T-helper 9 cell (primary cell): ENCODE results near the gene FRG1.
A peak's percentile ranks its signal among the peaks of the same experiment; 100 is the strongest.
"Not testable (repeated sequence)": the region's sequence is repeated elsewhere in the genome, so short reads cannot be mapped to it uniquely, and the experiment has no call there.

Source experiments
- DNase-seq: peaks from one replicate; pipeline ENCODE4 v3.0.0-alpha.2; 2020
- total RNA-seq, 2 donors: gene quantifications; one replicate each; lab custom pipeline; 2026; lab: John Stamatoyannopoulos, UW

The FRG1 gene
- total RNA-seq: 30.2 to 44.6 reads per million in 2 donors

- peak; percentile 98 for DNase-seq
Observed at GRCh38 chr4:189940178-189941004, at the start of gene FRG1. FRG1 (plus strand) TSS chr4:189940872; CDS start chr4:189941010, 138 bp downstream.

DNA sequence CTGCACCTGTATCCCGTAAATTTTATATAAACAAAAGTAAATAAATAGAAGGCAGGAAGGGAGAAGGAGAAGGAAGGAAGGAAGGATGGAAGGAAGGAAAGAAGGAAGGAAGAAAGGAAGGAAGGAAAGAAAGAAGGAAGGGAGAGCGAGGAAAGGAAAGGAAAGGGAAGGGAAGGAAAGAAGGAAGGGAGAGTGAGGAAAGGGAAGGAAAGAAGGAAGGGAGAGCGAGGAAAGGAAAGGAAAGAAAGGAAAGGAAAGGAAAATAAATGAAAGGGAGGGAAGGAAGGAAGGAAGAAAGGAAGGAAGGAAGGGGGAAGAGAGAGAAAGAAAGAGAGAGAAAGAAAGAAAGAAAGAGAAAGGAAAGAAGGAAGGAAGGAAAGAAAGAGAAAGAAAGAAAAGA is 43.0 kb upstream of the FRG1 start:
- DNase-seq: no peak

DNA sequence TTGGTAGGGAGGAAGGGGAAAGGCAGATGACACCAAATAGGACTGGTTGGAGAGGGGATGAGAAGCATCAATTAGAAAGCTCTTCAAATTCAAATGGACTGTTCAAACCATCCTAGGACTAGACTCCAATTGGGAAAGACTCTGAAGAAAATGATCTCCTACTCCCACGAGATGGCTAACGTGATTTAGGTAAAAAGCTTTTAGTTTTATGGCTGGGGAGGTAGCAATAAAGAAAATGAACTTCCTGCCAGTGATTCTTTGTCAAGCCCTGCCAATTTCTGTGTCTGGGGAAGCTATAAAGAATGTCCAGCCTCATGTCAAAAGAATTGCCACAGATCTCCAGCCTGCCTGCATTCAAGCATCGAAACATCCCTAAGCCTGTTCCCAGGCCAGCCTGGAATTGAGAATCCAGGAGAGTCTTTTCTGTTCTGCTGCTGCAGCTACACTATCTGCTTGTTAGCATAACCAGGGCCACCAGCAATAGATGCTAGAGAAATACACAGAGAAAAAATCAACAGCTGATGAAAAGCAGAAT is 41.1 kb upstream of the FRG1 start:
- DNase-seq: not testable (repeated sequence)

DNA sequence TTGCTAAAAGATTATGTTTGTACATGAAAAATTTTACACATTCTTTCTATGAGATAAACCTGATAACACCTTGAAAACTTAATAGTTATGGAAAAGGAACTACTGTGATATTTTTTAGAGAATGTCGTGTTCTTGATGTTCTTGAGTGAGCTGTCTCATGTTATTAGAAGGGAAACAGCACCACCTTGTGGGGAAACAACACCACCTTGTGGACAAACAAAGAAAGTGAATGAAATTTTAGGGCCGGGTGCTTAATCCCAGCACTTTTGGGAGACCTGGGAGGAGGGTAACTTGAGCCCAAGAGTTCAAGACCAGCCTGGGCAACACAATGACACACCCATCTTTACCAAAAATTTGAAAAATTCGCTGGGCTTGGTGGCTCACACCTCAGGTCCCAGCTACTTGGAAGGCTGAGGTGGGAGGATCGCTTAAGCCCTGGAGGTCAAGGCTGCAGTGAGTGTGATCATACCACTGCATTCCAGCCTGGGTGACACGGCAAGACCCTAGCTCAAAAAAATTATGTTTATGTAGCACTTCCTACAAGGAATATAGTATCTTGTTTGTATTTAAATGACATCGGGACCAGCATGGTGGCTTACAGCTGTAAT is 36.1 kb upstream of the FRG1 start:
- DNase-seq: peak; percentile 26

DNA sequence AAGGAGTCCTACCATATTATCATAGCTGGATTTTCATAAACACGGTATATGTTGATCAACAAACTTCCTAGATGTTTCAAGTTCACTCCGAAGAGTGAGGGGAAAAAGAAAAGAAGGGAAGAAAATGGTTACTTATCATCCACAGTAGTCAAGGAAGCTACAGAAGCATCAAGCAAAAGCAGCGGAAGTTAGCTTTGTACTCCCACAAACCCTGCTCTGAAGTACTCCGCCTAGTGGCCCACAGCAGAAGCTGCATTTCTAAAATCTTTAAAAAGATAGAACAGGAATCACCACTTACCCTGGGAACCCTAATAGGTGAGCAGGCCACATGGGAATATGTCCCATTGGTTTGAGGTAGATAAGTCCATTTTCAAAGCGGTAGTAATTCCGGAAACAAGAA is 28.5 kb upstream of the FRG1 start:
- DNase-seq: no peak

DNA sequence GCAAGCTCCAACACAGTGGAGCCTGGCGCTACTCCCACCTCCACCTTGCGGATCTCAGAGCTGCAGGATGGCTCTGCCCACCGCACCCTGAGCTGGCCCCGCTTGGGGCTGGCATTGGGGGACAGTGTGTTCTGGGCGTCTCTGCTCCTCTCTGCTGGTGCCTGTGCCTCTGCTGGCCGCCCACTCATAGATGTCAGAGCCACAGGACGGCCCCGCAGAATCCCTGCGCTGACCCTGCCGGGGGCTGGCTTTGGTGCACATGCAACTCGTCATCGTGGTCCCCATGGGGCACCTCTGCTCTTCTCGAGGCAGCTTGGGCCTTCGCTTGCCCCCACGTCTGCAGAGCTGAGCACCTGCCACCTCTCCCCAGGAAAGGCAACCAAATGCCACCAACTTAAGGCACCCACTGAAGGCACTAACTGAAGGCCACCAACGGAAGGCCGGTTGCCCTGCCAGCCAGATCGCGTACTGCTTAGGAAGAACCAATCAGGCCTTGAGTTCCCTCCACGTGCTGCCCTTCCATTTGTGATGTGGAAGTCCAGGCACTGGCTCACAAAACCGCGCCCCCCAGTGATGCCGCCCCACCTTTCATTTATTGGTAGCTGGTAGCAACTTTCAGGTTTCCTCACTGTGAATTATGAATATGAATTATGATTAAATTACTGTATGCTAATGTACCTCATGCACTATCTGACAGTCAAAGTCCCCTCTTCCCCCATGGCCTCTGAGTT is 23.3 kb upstream of the FRG1 start:
- no peak for DNase-seq

DNA sequence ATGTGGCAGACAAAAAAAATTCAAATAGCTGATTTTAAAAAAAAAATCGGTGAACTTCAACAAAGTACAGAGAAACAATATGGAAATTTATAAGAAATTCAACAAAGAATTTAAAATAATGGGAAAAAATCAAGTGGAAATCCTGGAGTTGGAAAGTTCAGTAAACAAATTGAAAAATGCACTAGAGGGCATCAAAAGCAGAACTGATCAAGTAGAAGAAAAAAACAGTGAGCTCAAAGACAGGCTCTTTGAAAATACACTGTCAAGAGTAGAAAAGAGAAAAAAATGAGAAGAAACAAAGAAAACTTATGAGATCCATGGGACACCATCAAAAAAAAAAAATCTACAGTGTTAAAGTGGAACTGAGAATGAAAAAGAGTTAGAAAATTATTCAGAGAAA is 19.6 kb upstream of the FRG1 start:
- DNase-seq: no peak

DNA sequence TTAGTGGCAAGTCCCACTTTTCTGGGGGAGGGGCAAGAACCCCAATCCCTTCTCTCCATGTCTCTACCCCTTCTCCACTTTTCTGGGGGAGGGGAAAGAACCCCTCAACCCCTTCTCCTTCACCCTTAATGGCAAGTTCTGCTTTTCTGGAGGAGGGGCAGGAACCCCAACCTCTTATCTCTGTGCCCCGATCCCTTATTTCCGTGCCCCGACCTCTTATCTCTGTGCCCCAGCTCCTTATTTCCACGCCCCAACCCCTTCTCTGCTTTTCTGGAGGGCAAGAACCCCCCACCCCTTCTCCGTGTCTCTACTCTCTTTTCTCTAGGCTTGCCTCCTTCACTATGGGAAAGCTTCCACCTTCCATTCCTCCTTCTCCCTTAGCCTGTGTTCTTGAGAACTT is 13.9 kb upstream of the FRG1 start:
- DNase-seq: not testable (repeated sequence)

DNA sequence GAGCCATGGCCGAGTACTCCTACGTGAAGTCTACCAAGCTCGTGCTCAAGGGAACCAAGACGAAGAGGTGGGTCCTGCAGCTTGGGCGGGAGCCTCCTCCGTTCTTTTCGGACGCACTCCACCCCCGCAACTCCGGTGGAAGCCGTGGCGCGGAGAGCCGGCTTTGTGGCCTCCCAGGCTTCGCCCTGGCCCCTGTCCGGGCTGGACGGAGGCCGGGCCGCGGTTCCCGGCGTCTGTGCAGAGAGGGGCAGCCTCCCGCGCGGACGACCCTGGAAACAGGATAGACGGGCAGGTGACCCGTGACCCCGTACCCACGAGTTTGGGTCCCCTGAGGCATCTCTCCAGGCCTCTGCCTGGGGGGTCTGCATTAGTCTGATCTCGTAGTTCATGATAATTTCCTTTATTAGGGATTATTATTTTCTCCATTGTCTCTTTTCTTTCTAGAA is 356 bp downstream of the FRG1 start:
- DNase-seq: no peak

DNA sequence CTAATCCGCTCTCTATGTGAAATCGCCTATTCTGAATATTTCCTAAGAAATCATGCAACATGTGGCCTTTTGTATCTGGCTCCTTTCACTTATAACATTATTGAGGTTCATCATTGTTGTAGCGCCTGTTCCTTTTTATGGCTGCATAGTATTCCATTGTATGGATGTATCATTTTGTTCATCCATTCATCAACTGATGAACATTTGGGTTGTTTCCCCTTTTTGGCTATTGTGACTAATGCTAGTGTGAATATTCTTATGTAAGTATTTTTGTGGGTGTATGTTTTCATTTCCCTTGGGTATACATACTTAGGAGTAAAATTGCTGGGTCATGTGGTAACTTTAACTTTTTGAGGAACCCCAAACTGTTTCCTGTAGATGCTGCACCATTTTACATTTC is 1.7 kb downstream of the FRG1 start:
- DNase-seq: not testable (repeated sequence)

GRCh38 chr4:189944077-189944476 is 3.4 kb downstream of the FRG1 start:
- not testable (repeated sequence) for DNase-seq

DNA sequence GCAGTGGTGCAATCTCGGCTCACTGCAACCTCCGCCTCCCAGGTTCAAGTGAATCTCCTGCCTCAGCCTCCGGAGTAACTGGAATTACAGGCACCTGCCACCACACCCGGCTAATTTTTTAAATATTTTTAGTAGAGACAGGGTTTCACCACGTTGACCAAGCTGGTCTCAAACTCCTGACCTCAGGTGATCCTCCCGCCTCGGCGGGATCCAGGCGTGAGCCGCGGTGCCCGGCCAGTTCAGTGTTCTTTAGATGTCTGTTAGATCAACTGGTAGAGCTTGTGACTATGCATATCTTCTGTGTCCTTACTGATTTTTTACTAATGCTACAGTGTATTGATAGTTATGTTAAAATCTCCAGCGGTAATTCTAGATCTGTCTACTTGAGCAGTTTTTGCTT is 6.2 kb downstream of the FRG1 start:
- not testable (repeated sequence) for DNase-seq

DNA sequence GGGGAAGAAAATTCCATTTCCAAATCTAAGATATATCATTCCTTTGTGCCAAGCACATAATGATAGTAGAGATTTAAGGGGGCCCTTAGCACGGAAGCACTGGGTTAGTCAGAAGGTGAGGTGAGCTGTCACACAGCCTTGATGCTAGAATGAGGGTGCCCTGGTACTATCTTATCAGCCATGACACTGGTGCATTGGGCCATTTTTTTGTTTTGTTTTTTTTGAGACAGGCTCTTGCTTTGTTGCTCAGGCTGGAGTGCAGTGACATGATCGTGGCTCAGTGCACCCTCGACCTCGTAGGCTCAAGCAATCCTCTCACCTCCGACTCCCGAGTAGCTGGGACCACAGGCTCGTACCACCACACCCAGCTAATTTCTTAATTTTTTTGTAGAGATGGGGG is 7.8 kb downstream of the FRG1 start:
- not testable (repeated sequence) for DNase-seq

DNA sequence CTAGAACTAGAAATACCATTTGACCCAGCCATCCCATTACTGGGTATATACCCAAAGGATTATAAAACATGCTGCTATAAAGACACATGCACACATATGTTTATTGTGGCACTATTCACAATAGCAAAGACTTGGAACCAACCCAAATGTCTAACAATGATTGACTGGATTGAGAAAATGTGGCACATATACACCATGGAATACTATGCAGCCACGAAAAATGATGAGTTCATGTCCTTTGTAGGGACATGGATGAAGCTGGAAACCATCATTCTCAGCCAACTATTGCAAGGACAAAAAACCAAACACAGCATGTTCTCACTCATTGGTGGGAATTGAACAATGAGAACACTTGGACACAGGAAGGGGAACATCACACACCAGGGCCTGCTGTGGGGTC is 28.6 kb downstream of the FRG1 start:
- not testable (repeated sequence) for DNase-seq

DNA sequence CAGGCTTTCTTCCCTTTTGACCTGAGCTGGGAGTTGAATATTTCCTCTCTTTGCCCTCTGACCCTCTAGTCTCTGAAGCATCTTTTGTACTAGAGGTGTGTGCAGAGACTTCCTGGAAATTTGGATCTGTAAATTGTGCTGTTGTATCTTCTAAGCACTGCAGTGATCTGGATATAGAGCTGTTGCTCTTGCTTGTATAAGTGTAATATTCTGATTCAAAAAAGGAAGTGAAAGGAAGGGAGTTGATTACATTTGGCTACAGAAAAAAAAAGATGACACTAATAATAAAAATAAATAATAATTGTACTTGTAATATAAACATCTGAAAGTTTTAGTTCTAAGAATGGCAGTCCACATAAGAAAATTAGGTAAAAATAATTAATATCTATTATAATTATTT is 33.0 kb downstream of the FRG1 start:
- no peak for DNase-seq

DNA sequence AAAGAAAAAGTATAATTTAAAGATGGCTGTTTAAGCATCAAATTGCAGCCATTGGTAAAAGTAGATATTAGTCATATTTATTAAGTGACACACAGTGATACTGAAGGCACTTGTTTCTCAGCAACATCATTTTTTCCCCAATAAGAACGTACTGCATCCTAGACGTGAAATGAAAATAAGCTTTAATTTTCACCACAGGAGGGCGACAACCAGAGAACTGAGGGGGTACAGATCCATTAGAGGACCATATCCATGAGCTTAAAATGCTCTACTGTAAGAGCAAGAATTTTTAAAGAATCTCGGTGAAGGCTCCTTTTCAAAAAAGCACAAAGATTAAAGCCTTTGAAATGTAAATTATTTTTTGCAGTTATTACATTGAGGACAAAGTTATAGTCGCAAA is 33.4 kb downstream of the FRG1 start:
- DNase-seq: no peak

DNA sequence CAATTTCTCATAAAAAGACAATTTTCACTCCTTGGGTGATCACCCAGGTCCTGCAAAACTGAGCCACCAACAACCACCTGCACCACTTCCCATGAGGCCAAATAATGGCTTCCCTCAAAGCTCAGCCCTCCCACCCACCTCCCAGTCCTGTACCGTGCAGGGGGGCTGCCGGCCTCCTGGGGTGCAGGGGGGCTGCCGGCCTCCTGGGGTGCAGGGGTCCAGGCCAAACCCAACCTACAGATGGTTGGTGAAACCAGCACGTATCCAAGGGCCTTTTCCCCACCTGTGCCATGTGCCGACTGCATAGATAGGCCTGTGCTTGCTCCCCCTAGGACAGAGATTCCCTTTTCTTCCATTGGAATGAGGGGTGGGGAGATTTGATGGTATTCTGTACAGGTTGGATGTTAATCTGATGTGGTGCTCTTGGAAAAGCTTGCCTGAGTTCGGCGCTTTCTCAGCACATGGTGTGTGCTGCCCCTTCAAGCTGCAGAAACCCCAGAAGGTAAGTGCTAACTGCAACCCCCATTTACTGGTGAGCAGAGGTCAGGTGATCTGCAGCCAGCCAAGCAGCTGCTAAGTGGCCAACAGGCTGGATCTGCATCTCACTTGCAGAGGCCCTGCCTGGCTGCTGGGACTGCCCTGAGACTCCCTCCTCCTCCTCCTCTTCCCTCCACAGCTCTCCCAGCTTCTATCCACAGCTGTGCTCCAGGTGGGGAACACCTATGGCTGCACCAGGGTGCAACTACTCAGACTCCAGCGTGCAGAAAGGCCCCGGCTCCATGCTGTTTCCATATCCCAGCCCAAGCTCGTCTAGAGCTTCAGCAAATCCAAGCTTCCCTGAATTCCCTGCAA is 38.8 kb downstream of the FRG1 start:
- no peak for DNase-seq

GRCh38 chr4:189980292-189980691 is 39.6 kb downstream of the FRG1 start:
- not testable (repeated sequence) for DNase-seq

- DNase-seq: no peak
Observed at GRCh38 chr4:189981970-189982369, 41.3 kb downstream of the FRG1 start.

- DNase-seq: not testable (repeated sequence)
Observed at GRCh38 chr4:189983916-189984526, 43.3 kb downstream of the FRG1 start.

DNA sequence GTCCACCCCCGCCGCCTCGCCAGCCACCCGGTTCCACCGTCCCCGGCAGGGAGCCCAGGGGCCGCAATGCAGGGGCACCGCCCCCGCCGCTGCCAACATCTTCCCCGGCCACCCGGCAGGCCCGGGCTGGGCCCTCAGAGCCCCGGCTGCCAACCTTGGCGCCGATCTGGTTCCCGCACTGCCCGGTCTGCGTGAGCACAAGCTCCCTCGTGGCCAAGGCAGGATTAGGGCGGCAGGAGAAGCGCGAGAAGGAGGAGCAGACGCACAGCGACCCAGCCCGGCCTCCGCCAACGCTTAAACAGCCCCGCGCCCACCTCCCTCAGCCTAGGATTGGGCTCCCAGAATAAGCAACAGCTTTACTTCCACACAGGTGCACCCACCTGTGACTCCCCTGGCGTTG is 44.0 kb downstream of the FRG1 start:
- not testable (repeated sequence) for DNase-seq
